A549 (cell line): Measurements from ENCODE around the gene SH3BGR. TPM values are rescaled to one million over a fixed set of nuclear protein-coding genes. Genes with fewer than 3 reads are reported as not detected.
A peak's percentile ranks its signal among the peaks of the same experiment; 100 is the strongest.
"Not testable (repeated sequence)": the region's sequence is repeated elsewhere in the genome, so short reads cannot be mapped to it uniquely, and the experiment has no call there.

Experiments used
- ATAC-seq, 2 experiments: fragments of 200-7000 bp in 1 of 2; fragments of >200 bp in 1 of 2; cut with Nextera tagmentation in 1 of 2; cut with Tn5 transposase in 1 of 2; 3 replicates each; pipeline versions ENCODE4 v1.8.0 to v1.9.1; 2018 to 2020; ENCODE audit warnings: mild to moderate bottlenecking in 1 of 2, moderate library complexity in 1 of 2
- CTCF ChIA-PET: fragments of 300-600 bp; sonication (Branson Sonifier 250); formaldehyde crosslinking; extraction: SDS; loops from one replicate; lab custom pipeline; 2021; ENCODE audit warnings: antibody characterized with exemption, inconsistent platforms; lab: Yijun Ruan, JAX
- POLR2A ChIA-PET: fragments of 350-600 bp; formaldehyde crosslinking; extraction: SDS; loops from one replicate; lab custom pipeline; 2021; ENCODE audit warnings: antibody characterized with exemption, inconsistent platforms; lab: Yijun Ruan, JAX
- DNase-seq, 2 experiments: peaks; one replicate each; pipeline versions ENCODE4 v3.0.0 to v3.0.0-alpha.2; 2011 to 2016; ENCODE audit warnings: low read depth in 1 of 2, low spot score in 1 of 2
- FAIRE-seq: peaks from 2 replicates; lab custom pipeline; 2011; peaks lifted over from hg19 to GRCh38; lab: Jason Lieb, UNC
- H3K27ac ChIP-seq, 2 experiments: fragments of >200 bp; sonication (Bioruptor Twin); formaldehyde crosslinking; 3 replicates each; pipeline ENCODE4 v1.5.1; 2016 to 2017
- H3K4me1 ChIP-seq: fragments of >200 bp; sonication (Bioruptor Twin); formaldehyde crosslinking; 3 replicates; pipeline ENCODE4 v1.6.1; 2016
- H3K4me2 ChIP-seq: fragments of >200 bp; sonication (Bioruptor Twin); formaldehyde crosslinking; 3 replicates; pipeline ENCODE4 v1.6.1; 2016
- H3K4me3 ChIP-seq: fragments of >200 bp; sonication (Bioruptor Twin); formaldehyde crosslinking; 3 replicates; pipeline ENCODE4 v1.5.1; 2016
- H3K9me3 ChIP-seq: fragments of >200 bp; sonication (Bioruptor Twin); formaldehyde crosslinking; 3 replicates; pipeline ENCODE4 v1.6.1; 2016
- BHLHE40 ChIP-seq: IDR thresholded peaks from 2 replicates; pipeline ENCODE4 v1.6.1; 2012; ENCODE audit warnings: low read depth, low read length, inconsistent platforms
- CBX2 ChIP-seq: fragments of 200-600 bp; sonication (generic); IDR thresholded peaks from 2 replicates; pipeline ENCODE4 v1.6.1; 2016; ENCODE audit warnings: low read depth, mild to moderate bottlenecking, borderline replicate concordance
- CHD2 ChIP-seq: fragments of 150-350 bp; IDR thresholded peaks from 2 replicates; pipeline ENCODE4 v1.6.1; 2014; ENCODE audit warnings: low read length; ENCODE audit not compliant: partially characterized antibody
- EHMT2 ChIP-seq: fragments of 200-600 bp; sonication (generic); IDR thresholded peaks from 2 replicates; pipeline ENCODE4 v1.6.1; 2016; ENCODE audit warnings: antibody characterized with exemption, low read depth, mild to moderate bottlenecking, moderate library complexity
- FOXS1 ChIP-seq: fragments of 250-450 bp; sonication (Bioruptor Pico); IDR thresholded peaks from 2 replicates; pipeline ENCODE4 v1.5.0; 2020; ENCODE audit warnings: mild to moderate bottlenecking, moderate library complexity
- HOXA7 ChIP-seq: fragments of 250-450 bp; sonication (Bioruptor Pico); IDR thresholded peaks from 2 replicates; pipeline ENCODE4 v1.5.0; 2020; ENCODE audit warnings: mild to moderate bottlenecking, moderate library complexity
- KDM1A ChIP-seq: fragments of 200-600 bp; sonication (generic); IDR thresholded peaks from 2 replicates; pipeline ENCODE4 v1.6.1; 2016; ENCODE audit warnings: low read depth, mild to moderate bottlenecking
- MYC ChIP-seq: IDR thresholded peaks from 2 replicates; pipeline ENCODE4 v1.6.1; 2012; ENCODE audit warnings: mild to moderate bottlenecking, inconsistent platforms, low read length, improper control_type of control experiment, borderline replicate concordance
- POLR2AphosphoS2 ChIP-seq: conservative IDR thresholded peaks from 2 replicates; pipeline ENCODE4 v1.6.1; 2012; ENCODE audit warnings: low read length, improper control_type of control experiment, inconsistent platforms
- RAD21 ChIP-seq, 2 experiments: fragments of >200 bp in 1 of 2; sonication (Bioruptor Twin) in 1 of 2; formaldehyde crosslinking in 1 of 2; IDR thresholded peaks in 1 of 2; conservative IDR thresholded peaks in 1 of 2; 2 replicates in 1 of 2; 3 replicates in 1 of 2; pipeline ENCODE4 v1.6.1; 2012 to 2018; ENCODE audit warnings: inconsistent platforms in 1 of 2
- RCOR1 ChIP-seq: fragments of 150-350 bp; IDR thresholded peaks from 2 replicates; pipeline ENCODE4 v1.6.1; 2014; ENCODE audit warnings: antibody characterized with exemption, low read length, low read depth
- RNF2 ChIP-seq: fragments of 200-600 bp; sonication (generic); IDR thresholded peaks from 2 replicates; pipeline ENCODE4 v1.6.1; 2016; ENCODE audit warnings: low read depth, mild to moderate bottlenecking, antibody characterized with exemption, moderate library complexity, borderline replicate concordance
- SMC3 ChIP-seq: fragments of >200 bp; sonication (Bioruptor Twin); formaldehyde crosslinking; IDR thresholded peaks from 3 replicates; pipeline ENCODE4 v1.6.1; 2018; ENCODE audit warnings: inconsistent platforms
- TFCP2L1 ChIP-seq: fragments of 250-450 bp; sonication (Bioruptor Pico); IDR thresholded peaks from 2 replicates; pipeline ENCODE4 v1.5.0; 2021; ENCODE audit warnings: mild to moderate bottlenecking
- TP53 ChIP-seq: fragments of 250-450 bp; sonication (Bioruptor Pico); IDR thresholded peaks from 2 replicates; pipeline ENCODE4 v1.5.0; 2021; ENCODE audit warnings: mild to moderate bottlenecking, moderate library complexity
- ZC3H11A ChIP-seq: fragments of 450-650 bp; IDR thresholded peaks from 2 replicates; pipeline ENCODE4 v1.6.1; 2014; ENCODE audit warnings: antibody characterized with exemption, mild to moderate bottlenecking
- ZFP36 ChIP-seq: fragments of 450-650 bp; IDR thresholded peaks from 2 replicates; pipeline ENCODE4 v1.6.1; 2014; ENCODE audit warnings: borderline replicate concordance; ENCODE audit not compliant: partially characterized antibody
- ZNF302 ChIP-seq: fragments of 250-450 bp; sonication (Bioruptor Pico); IDR thresholded peaks from 2 replicates; pipeline ENCODE4 v1.9.0; 2021; ENCODE audit warnings: inconsistent platforms, mild to moderate bottlenecking, moderate library complexity
- WGBS: methylation state at CpG from one replicate; pipeline ENCODE4 v1.1.6; 2017; ENCODE audit errors: missing lambda C conversion rate; 5-methylcytosine and 5-hydroxymethylcytosine counted together
- polyA minus RNA-seq: library from RNA; depleted of rRNA, polyadenylated mRNA; stranded (reverse); fragments of >200 nt; gene quantifications from 2 replicates; pipeline ENCODE4 v1.2.3, GENCODE V29; 2011; rRNA and poly(A)+ RNA removed
- polyA plus RNA-seq, 4 experiments: library from polyadenylated mRNA; depleted of rRNA in 3 of 4; stranded (reverse); fragments of >200 nt; fragmentation: RNase III in 1 of 4; extraction: RNeasy Plus Mini Kit Qiagen cat#74134 plus additional on column Dnase treatment in 1 of 4; gene quantifications; 2 replicates in 3 of 4; 3 replicates in 1 of 4; pipeline ENCODE4 v1.2.3, GENCODE V29; 2011 to 2017
- TF ChIP-seq, protein P1 (sequence below): IDR thresholded peaks from 2 replicates; pipeline ENCODE4 v1.6.1; 2012
- TF ChIP-seq, protein P2 (sequence below): fragments of >200 bp; sonication (Bioruptor Twin); formaldehyde crosslinking; IDR thresholded peaks from 2 replicates; pipeline ENCODE4 v1.6.1; 2016
- TF ChIP-seq, protein P3 (sequence below): fragments of 250-450 bp; sonication (Bioruptor Pico); IDR thresholded peaks from 2 replicates; pipeline ENCODE4 v1.5.0; 2021; ENCODE audit warnings: mild to moderate bottlenecking, moderate library complexity, borderline replicate concordance
- TF ChIP-seq, protein P4 (sequence below): fragments of 200-600 bp; sonication (generic); IDR thresholded peaks from 2 replicates; pipeline ENCODE4 v1.6.1; 2016; ENCODE audit warnings: antibody characterized with exemption, mild to moderate bottlenecking, moderate library complexity
- TF ChIP-seq, protein P5 (sequence below): fragments of 150-350 bp; IDR thresholded peaks from 2 replicates; pipeline ENCODE4 v1.6.1; 2014; ENCODE audit warnings: low read depth, mild to moderate bottlenecking, low read length

Gene SH3BGR
- polyA plus RNA-seq (2011; rRNA removed), result 2.2 and 3.0 TPM in 2 replicates
- 0.29 and 0.30 TPM in 2 replicates for polyA plus RNA-seq (2012; cell fraction: cytosol; rRNA removed)
- polyA plus RNA-seq (2012; cell fraction: nucleus; rRNA removed), result not detected in 2 replicates
- polyA plus RNA-seq (2017; fragmentation: RNase III; extraction: RNeasy Plus Mini Kit Qiagen cat#74134 plus additional on column Dnase treatment), result 1.0 to 2.0 TPM (median 1.8 TPM) in 3 replicates
- not detected in 2 replicates for polyA minus RNA-seq

DNA sequence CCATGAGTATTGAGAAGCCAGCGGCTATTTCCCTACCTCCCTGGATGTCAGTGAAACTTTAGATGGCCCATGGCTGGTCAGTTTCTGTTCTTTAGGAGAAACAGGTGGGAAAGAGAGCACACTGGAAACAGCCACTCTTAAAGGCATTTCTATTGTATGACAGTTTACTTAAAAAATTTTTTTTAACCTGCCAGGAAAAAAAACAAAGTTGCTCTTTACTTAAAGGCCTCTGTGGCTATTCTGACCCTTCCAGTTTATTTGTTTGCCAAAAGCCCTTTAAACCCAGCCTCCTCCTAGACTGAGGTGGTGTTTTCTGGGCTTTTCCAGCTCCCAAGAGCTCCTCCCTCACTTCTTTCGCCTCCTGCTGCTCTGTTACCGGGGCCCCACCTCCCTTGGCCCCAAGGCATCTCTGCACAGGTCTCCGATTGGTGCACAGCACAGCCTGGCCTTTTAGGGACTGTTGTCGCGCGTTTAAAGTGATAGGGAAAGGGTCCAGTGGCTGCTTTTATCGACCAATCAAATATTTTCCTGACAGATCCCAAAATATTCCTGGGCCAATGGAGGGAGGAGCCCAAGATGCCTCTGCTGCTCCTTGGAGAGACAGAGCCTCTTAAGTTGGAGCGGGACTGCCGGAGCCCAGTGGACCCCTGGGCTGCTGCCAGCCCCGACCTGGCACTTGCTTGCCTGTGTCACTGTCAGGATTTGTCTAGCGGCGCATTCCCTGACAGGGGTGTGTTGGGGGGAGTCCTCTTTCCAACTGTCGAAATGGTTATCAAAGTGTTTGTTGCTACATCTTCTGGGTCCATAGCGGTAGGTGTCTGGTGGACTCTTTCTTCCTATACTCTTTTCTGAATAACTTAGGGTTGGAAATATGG is at the start of gene SH3BGR:
Gene SH3BGR (plus strand): TSS at position 639 of the 875 bp plus-strand sequence. CDS start 127 bp downstream, at position 766.
- Histone ChIP-seq H3K4me1 (peaks cover 16% of the 10 kb centered on the region; the same call in 2 of the 3 replicates), H3K9me3 (no peaks in the 10 kb centered on the region), H3K27ac (peak within 1 kb of the TSS in 1 of 2 experiments; percentile 24; a peak in 4 of 6 replicates), H3K4me3 (no peak within 1 kb of the TSS), H3K4me2 (peak within 1 kb of the TSS; percentile 33; the same call in 2 of the 3 replicates)
- no peak for DNase-seq
- WGBS, result 72% methylated on average over 12 of the region's 15 CpGs
- no peak for TF ChIP-seq SMC3
- TF ChIP-seq KDM1A, result no peak
- TF ChIP-seq, protein P1, sequence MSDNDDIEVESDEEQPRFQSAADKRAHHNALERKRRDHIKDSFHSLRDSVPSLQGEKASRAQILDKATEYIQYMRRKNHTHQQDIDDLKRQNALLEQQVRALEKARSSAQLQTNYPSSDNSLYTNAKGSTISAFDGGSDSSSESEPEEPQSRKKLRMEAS, result no peak
- TF ChIP-seq TFCP2L1 (CRISPR knock-in tag), result no peak
- TF ChIP-seq BHLHE40, result no peak
- TF ChIP-seq RNF2, result no peak
- TF ChIP-seq CHD2, result no peak
- POLR2A ChIA-PET, result no interaction called here
- no peak; a peak in 1 of 6 replicates for ATAC-seq
- CTCF ChIA-PET, result no interaction called here
- no peak for FAIRE-seq

DNA sequence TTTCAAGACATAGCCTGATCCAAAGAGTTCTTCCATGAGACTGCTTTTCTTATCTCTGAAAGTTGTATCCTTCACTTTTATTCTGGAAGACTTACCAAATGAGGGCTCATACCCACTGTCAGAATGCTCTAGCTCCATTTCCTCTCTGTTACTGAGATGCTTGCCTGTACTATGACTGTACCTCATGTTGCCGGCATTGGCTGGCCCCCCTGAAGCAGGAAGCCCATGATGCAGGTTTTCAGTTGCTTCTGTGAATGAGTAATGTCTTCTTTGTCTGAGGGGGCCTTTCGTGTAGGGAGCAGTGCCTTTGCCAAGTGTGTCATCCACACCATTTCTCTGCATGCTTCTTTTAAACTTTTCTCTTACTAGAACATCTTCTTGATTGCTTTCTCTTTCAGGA is 45.7 kb upstream of the SH3BGR start:
- no peak overlapping the region for H3K4me2 ChIP-seq
- DNase-seq, result no peak
- POLR2A ChIA-PET, result no interaction called here
- CTCF ChIA-PET, result no interaction called here
- no peak for FAIRE-seq
- H3K4me3 ChIP-seq, result no peak overlapping the region
- H3K27ac ChIP-seq, result no peak overlapping the region
- H3K4me1 ChIP-seq, result no peaks in the 10 kb centered on the region
- 86% methylated on average over 2 of the region's 2 CpGs for WGBS
- TF ChIP-seq RAD21 (conservative IDR thresholded peaks at IDR 0.05 in 1 of 2, IDR thresholded peaks at IDR 0.05 in 1 of 2), result no peak
- TF ChIP-seq TP53 (CRISPR knock-in tag), result no peak
- no peak for TF ChIP-seq EHMT2
- TF ChIP-seq, protein P2, sequence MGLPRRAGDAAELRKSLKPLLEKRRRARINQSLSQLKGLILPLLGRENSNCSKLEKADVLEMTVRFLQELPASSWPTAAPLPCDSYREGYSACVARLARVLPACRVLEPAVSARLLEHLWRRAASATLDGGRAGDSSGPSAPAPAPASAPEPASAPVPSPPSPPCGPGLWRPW, result no peak
- no peak for TF ChIP-seq MYC
- TF ChIP-seq, protein P1, result no peak
- TF ChIP-seq POLR2AphosphoS2, result no peak
- TF ChIP-seq, protein P3, sequence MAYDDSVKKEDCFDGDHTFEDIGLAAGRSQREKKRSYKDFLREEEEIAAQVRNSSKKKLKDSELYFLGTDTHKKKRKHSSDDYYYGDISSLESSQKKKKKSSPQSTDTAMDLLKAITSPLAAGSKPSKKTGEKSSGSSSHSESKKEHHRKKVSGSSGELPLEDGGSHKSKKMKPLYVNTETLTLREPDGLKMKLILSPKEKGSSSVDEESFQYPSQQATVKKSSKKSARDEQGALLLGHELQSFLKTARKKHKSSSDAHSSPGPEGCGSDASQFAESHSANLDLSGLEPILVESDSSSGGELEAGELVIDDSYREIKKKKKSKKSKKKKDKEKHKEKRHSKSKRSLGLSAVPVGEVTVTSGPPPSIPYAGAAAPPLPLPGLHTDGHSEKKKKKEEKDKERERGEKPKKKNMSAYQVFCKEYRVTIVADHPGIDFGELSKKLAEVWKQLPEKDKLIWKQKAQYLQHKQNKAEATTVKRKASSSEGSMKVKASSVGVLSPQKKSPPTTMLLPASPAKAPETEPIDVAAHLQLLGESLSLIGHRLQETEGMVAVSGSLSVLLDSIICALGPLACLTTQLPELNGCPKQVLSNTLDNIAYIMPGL (CRISPR knock-in tag), result no peak
- no peak for TF ChIP-seq HOXA7 (CRISPR knock-in tag)
- TF ChIP-seq, protein P4, sequence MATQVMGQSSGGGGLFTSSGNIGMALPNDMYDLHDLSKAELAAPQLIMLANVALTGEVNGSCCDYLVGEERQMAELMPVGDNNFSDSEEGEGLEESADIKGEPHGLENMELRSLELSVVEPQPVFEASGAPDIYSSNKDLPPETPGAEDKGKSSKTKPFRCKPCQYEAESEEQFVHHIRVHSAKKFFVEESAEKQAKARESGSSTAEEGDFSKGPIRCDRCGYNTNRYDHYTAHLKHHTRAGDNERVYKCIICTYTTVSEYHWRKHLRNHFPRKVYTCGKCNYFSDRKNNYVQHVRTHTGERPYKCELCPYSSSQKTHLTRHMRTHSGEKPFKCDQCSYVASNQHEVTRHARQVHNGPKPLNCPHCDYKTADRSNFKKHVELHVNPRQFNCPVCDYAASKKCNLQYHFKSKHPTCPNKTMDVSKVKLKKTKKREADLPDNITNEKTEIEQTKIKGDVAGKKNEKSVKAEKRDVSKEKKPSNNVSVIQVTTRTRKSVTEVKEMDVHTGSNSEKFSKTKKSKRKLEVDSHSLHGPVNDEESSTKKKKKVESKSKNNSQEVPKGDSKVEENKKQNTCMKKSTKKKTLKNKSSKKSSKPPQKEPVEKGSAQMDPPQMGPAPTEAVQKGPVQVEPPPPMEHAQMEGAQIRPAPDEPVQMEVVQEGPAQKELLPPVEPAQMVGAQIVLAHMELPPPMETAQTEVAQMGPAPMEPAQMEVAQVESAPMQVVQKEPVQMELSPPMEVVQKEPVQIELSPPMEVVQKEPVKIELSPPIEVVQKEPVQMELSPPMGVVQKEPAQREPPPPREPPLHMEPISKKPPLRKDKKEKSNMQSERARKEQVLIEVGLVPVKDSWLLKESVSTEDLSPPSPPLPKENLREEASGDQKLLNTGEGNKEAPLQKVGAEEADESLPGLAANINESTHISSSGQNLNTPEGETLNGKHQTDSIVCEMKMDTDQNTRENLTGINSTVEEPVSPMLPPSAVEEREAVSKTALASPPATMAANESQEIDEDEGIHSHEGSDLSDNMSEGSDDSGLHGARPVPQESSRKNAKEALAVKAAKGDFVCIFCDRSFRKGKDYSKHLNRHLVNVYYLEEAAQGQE, result no peak
- TF ChIP-seq ZNF302, result no peak
- TF ChIP-seq, protein P5, sequence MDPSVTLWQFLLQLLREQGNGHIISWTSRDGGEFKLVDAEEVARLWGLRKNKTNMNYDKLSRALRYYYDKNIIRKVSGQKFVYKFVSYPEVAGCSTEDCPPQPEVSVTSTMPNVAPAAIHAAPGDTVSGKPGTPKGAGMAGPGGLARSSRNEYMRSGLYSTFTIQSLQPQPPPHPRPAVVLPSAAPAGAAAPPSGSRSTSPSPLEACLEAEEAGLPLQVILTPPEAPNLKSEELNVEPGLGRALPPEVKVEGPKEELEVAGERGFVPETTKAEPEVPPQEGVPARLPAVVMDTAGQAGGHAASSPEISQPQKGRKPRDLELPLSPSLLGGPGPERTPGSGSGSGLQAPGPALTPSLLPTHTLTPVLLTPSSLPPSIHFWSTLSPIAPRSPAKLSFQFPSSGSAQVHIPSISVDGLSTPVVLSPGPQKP, result no peak
- no peak for TF ChIP-seq RCOR1
- no peak for TF ChIP-seq ZC3H11A
- TF ChIP-seq ZFP36, result no peak
- TF ChIP-seq FOXS1 (CRISPR knock-in tag), result no peak
- TF ChIP-seq CBX2, result no peak
- ATAC-seq, result no peak
- peaks cover 7% of the 10 kb centered on the region; the same call in 2 of the 3 replicates for H3K9me3 ChIP-seq

DNA sequence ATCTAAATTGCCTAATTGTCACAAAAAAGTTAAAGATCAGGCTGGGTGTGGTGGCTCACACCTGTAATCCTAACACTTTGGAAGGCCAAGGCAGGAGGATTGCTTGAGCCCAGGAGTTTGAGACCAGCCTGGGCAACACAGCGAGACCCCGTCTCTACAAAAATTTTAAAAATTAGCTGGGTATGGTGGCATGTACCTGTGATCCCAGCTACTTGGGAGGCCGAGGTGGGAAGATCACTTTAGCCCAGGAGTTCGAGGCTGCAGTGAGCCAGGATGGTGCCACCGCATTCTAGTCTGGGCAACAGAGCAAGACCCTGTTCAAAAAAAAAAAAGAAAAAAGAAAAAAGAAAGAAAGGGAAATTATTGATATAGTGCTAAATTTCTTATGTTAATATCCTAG is 32.6 kb upstream of the SH3BGR start:
- H3K4me1 ChIP-seq, FAIRE-seq, H3K9me3 ChIP-seq, ATAC-seq, POLR2A ChIA-PET, H3K4me2 ChIP-seq, DNase-seq, H3K4me3 ChIP-seq, H3K27ac ChIP-seq: not testable (repeated sequence)
- CTCF ChIA-PET, result interaction anchor here (2.1 kb wide), 1 partner anchor 22 kb away, joined by 5 read pairs; no protein-coding TSS in a partner anchor
- 84% methylated on average over 5 of the region's 5 CpGs for WGBS
